Activated T-cell treated with anti-CD3 and anti-CD28 coated beads for 24 hours (primary cell): Measurements from ENCODE around the gene ZNF408.

Experiments
- DNase-seq: peaks from one replicate; pipeline ENCODE4 v3.0.0-alpha.2; 2020; ENCODE audit warnings: low read depth

ZNF408 gene

GRCh38 chr11:46676436-46677158 is 24.2 kb upstream of the ZNF408 start:
- no peak for DNase-seq

- DNase-seq, result no peak
These were observed 23.7 kb upstream of the ZNF408 start for GRCh38 chr11:46677169-46677568.

- DNase-seq, result no peak
These were observed 22.7 kb upstream of the ZNF408 start for GRCh38 chr11:46677991-46678740.

GRCh38 chr11:46678741-46679130 is 22.1 kb upstream of the ZNF408 start:
- no peak for DNase-seq

- no peak for DNase-seq
These were observed 21.3 kb upstream of the ZNF408 start for GRCh38 chr11:46679241-46680163.

- no peak for DNase-seq
These were observed 20.6 kb upstream of the ZNF408 start for GRCh38 chr11:46680164-46680760.

- DNase-seq, result no peak
These were observed 20.0 kb upstream of the ZNF408 start for GRCh38 chr11:46680815-46681214.

GRCh38 chr11:46681814-46682213 is 19.0 kb upstream of the ZNF408 start:
- no peak for DNase-seq

GRCh38 chr11:46682773-46683752 is 17.8 kb upstream of the ZNF408 start:
- DNase-seq, result no peak

- DNase-seq, result no peak
These were observed 16.5 kb upstream of the ZNF408 start for GRCh38 chr11:46684367-46684766.

- DNase-seq, result no peak
These were observed 13.7 kb upstream of the ZNF408 start for GRCh38 chr11:46686886-46687795.

- no peak for DNase-seq
These were observed 10.1 kb upstream of the ZNF408 start for GRCh38 chr11:46690702-46691101.

- no peak for DNase-seq
These were observed 8.4 kb upstream of the ZNF408 start for GRCh38 chr11:46692450-46692849.

GRCh38 chr11:46693597-46694012 is 7.2 kb upstream of the ZNF408 start:
- no peak for DNase-seq

- no peak for DNase-seq
These were observed 6.8 kb upstream of the ZNF408 start for GRCh38 chr11:46694072-46694471.

- no peak for DNase-seq
These were observed 6.2 kb upstream of the ZNF408 start for GRCh38 chr11:46694607-46695006.

GRCh38 chr11:46695345-46696211 is 5.3 kb upstream of the ZNF408 start:
- DNase-seq, result no peak

- DNase-seq, result no peak
These were observed 4.6 kb upstream of the ZNF408 start for GRCh38 chr11:46696212-46696558.

- DNase-seq, result no peak
These were observed 3.5 kb upstream of the ZNF408 start for GRCh38 chr11:46697303-46697702.
